ENCODE data around the gene KIF23. TPM values are rescaled to one million over a fixed set of nuclear protein-coding genes. Genes with fewer than 3 reads are reported as not detected.

The KIF23 gene
- total RNA-seq (11.2 and 58.9 TPM in 2 replicates), polyA plus RNA-seq (12.3 and 45.9 TPM in 2 replicates)

DNA sequence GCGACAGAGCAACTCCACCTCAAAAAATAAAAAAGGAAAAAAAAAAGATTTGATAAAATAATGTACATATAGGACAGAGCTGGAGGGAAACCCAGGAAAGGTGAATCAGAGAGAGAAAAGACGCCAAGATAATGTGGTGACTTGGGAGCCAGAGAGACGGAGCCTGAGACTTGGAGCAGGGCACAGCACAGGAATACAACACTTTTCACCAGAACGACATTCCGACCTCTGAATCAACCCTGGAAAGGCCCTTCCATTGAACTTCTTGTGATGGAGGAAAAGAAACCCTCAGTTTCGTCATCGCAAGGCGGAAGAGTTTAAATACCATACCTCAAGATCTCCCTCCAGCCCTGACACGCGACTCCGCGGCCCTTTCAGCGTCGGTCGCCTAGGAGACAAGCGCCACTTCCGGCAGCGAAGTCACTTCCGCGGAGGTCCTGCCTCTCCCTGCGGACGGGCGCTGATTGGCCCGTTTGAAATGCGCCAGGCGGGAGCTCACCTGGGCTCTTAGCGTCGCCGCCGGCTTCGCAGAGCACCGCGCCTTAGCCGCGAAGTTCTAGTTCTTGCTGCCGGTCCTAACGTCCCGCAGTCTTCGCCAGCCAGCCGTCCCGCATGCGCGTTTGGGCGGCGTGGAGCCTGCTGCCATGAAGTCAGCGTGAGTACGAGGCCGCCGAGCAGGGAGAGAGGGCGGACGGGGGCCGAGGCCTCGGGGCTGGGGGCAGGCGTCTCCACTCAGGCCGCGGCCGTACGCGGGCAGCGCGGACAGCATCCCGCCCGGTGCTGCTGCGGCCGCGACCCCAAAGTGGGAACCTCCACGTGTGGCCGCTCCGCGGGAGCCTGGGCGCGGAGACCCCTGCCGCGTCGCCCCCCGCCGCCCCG is at the start of gene KIF23:
KIF23 (plus strand) TSS at position 528 of the 879 bp plus-strand sequence; CDS start at position 645, 117 bp downstream.
- Histone ChIP-seq H3K27ac (peak within 1 kb of the TSS; percentile 99), H3K4me3 (peak within 1 kb of the TSS; percentile 66), H3K27me3 (no peaks in the 10 kb centered on the region), H3K36me3 (no peaks in the 10 kb centered on the region), H3K9me3 (ENCODE audit: low read depth) (no peaks in the 10 kb centered on the region), H3K4me1 (ENCODE audit: low read depth) (peaks cover 13% of the 10 kb centered on the region)
- DNase-seq (ENCODE audit: low read depth in 1 of 2, low spot score in 1 of 2) = peak; percentile 95
- no peak for TF ChIP-seq CTCF (IDR thresholded peaks at IDR 0.05; ENCODE audit: low read depth, low read length)

GRCh38 chr15:69367236-69367635 is 46.9 kb upstream of the KIF23 start:
- no peak for DNase-seq (ENCODE audit: low read depth in 1 of 2, low spot score in 1 of 2)
- Histone ChIP-seq H3K9me3 (ENCODE audit: low read depth) (no peaks in the 10 kb centered on the region), H3K27me3 (no peaks in the 10 kb centered on the region), H3K4me1 (ENCODE audit: low read depth) (no peaks in the 10 kb centered on the region), H3K27ac (no peak overlapping the region), H3K4me3 (no peak overlapping the region), H3K36me3 (no peaks in the 10 kb centered on the region)
- no peak for TF ChIP-seq CTCF (IDR thresholded peaks at IDR 0.05; ENCODE audit: low read depth, low read length)

DNA sequence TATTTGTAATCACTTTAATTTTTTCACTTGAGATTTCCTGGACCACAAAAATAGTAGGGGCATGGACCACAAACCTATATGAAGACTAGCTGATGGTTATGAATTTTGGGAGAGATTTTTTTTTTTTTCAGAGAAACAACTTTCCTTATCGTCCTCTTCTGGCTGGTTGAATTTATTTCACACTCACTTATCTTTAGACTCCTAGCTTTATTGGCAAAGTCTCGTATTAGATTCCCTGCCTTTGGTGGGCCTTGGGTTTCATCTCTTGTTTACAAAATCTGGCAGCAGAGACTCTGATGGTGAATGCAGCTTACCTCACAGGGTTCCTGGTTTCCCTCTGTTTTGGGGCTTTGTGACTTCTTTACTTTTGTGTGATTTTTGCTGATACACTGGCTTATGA is 44.5 kb upstream of the KIF23 start:
- Histone ChIP-seq H3K27ac (no peak overlapping the region), H3K36me3 (no peaks in the 10 kb centered on the region), H3K4me1 (ENCODE audit: low read depth) (no peaks in the 10 kb centered on the region), H3K27me3 (no peaks in the 10 kb centered on the region), H3K9me3 (ENCODE audit: low read depth) (no peaks in the 10 kb centered on the region), H3K4me3 (no peak overlapping the region)
- no peak for DNase-seq (ENCODE audit: low read depth in 1 of 2, low spot score in 1 of 2)
- TF ChIP-seq CTCF (IDR thresholded peaks at IDR 0.05; ENCODE audit: low read depth, low read length) = no peak

- DNase-seq (ENCODE audit: low read depth in 1 of 2, low spot score in 1 of 2) = no peak
- Histone ChIP-seq H3K4me3 (no peak overlapping the region), H3K4me1 (ENCODE audit: low read depth) (no peaks in the 10 kb centered on the region), H3K36me3 (no peaks in the 10 kb centered on the region), H3K9me3 (ENCODE audit: low read depth) (no peaks in the 10 kb centered on the region), H3K27ac (no peak overlapping the region), H3K27me3 (no peaks in the 10 kb centered on the region)
- no peak for TF ChIP-seq CTCF (IDR thresholded peaks at IDR 0.05; ENCODE audit: low read depth, low read length)
These were observed 40.7 kb upstream of the KIF23 start for GRCh38 chr15:69373406-69373805.

DNA sequence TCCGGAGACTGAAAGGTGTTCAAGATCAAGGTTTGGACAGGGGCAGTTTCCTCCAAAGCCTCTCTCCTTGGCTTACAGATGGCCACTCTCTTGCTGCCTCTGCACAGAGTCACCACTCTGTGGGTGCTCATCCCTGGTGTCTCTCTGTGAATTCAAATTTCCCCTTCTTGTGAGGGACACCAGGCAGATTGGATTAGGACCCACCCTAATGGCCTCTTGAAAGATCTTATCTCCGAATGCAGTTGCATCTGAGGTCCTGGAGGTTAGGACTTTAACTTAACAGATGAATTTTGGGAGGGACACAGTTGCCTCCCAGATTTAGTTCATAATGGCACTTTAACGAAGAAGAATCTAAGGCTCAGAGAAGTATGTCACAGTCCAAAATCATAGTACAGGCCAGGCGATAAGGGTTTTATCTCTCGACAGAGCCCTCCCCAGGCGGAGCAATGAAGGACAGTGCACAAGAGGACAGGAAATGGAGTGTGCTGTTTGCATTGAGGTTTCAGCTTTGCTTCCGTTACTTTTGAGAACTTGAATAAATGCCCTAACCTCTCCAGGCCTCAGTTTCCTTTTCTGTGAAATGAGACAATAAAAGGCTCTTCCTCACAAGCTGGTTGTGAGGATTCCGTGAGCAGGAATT is 38.9 kb upstream of the KIF23 start:
- no peaks in the 10 kb centered on the region for H3K4me1 ChIP-seq (ENCODE audit: low read depth)

More for the DNA sequence above, 38.9 kb upstream of the KIF23 start:
- no peak overlapping the region for H3K4me3 ChIP-seq
- no peaks in the 10 kb centered on the region for H3K27me3 ChIP-seq
- TF ChIP-seq CTCF (IDR thresholded peaks at IDR 0.05; ENCODE audit: low read depth, low read length) = no peak
- H3K36me3 ChIP-seq = no peaks in the 10 kb centered on the region
- no peak for DNase-seq (ENCODE audit: low read depth in 1 of 2, low spot score in 1 of 2)
- no peak overlapping the region for H3K27ac ChIP-seq
- no peaks in the 10 kb centered on the region for H3K9me3 ChIP-seq (ENCODE audit: low read depth)
